Spleen (tissue), 11 donors: ENCODE data around the gene ZNF785. TPM values are rescaled to one million over a fixed set of nuclear protein-coding genes. Genes with fewer than 3 reads are reported as not detected.

ENCODE experiments used
- DNase-seq: peaks from one replicate; pipeline ENCODE4 v3.0.0-alpha.2; 2020
- H3K27ac ChIP-seq, 8 donors: fragments of 200-600 bp; sonication (generic) in 7 of 8; 1 replicate in 4 of 8; 2 replicates in 4 of 8; pipeline versions ENCODE4 v1.5.0 to v1.8.0; 2016 to 2021; ENCODE audit warnings: inconsistent platforms in 4 of 8, mild to moderate bottlenecking in 4 of 8, moderate library complexity in 1 of 8
- H3K27me3 ChIP-seq, 7 donors: fragments of 200-600 bp; sonication (generic) in 6 of 7; replicated peaks in 1 of 7; 1 replicate in 4 of 7; 2 replicates in 3 of 7; pipeline versions ENCODE4 v1.5.0 to v1.8.0; 2016 to 2021; ENCODE audit warnings: inconsistent platforms in 3 of 7, mild to moderate bottlenecking in 1 of 7
- H3K36me3 ChIP-seq, 6 donors: fragments of 200-600 bp; sonication (generic) in 5 of 6; 1 replicate in 4 of 6; 2 replicates in 2 of 6; pipeline versions ENCODE4 v1.5.0 to v1.8.0; 2016 to 2021; ENCODE audit warnings: inconsistent platforms in 2 of 6
- H3K4me1 ChIP-seq, 6 donors: fragments of 200-600 bp; sonication (generic) in 5 of 6; 1 replicate in 3 of 6; 2 replicates in 3 of 6; pipeline versions ENCODE4 v1.5.0 to v1.8.0; 2016 to 2021; ENCODE audit warnings: inconsistent platforms in 3 of 6
- H3K4me3 ChIP-seq, 8 donors: fragments of 200-600 bp; sonication (generic) in 7 of 8; 1 replicate in 4 of 8; 2 replicates in 4 of 8; pipeline versions ENCODE4 v1.5.0 to v1.8.0; 2016 to 2021; ENCODE audit warnings: inconsistent platforms in 4 of 8, mild to moderate bottlenecking in 4 of 8, moderate library complexity in 2 of 8
- H3K9me3 ChIP-seq, 8 donors: fragments of 200-600 bp; sonication (generic) in 7 of 8; 1 replicate in 4 of 8; 2 replicates in 4 of 8; pipeline versions ENCODE4 v1.5.0 to v1.8.0; 2016 to 2021; ENCODE audit warnings: inconsistent platforms in 4 of 8
- POLR2A ChIP-seq, 3 donors: fragments of 450-650 bp; IDR thresholded peaks; one replicate each; pipeline ENCODE4 v1.5.1; 2017; ENCODE audit warnings: antibody characterized with exemption in 3 of 3, mild to moderate bottlenecking in 1 of 3
- POLR2AphosphoS5 ChIP-seq, 3 donors: sonication (generic); formaldehyde crosslinking; IDR thresholded peaks; one replicate each; pipeline ENCODE4 v1.5.1; 2017; ENCODE audit warnings: antibody characterized with exemption in 3 of 3
- WGBS, 5 donors: extraction: QIAGEN DNeasy Blood & Tissue Kit in 3 of 5; methylation state at CpG; one replicate each; pipeline versions ENCODE4 v1.1.5 to v1.1.7; 2013 to 2018; 5-methylcytosine and 5-hydroxymethylcytosine counted together
- intact Hi-C: fragments of 100-400 bp; cut with DNase I; formaldehyde crosslinking; loops from one replicate; pipeline ENCODE4 v1.15.0; 2023; ENCODE audit warnings: low total_unique reads
- polyA plus RNA-seq, 3 donors: library from polyadenylated mRNA; stranded (reverse); fragments of 200-250 nt; gene quantifications; one replicate each; pipeline ENCODE4 v1.2.1, GENCODE V29; 2013
- total RNA-seq, 7 donors: library from RNA; depleted of rRNA in 3 of 7; stranded (reverse); fragments of >200 nt in 3 of 7; fragmentation: NEBNext Ultra II Directional in 4 of 7; extraction: Animal tissue kit (Norgen Biotek cat#: 25700) in 4 of 7; gene quantifications; one replicate each; pipeline versions ENCODE4 v1.1.0 to v1.2.1, GENCODE V29; 2016 to 2021
- TF ChIP-seq, protein P1 (sequence below), 11 experiments: fragments of 200-600 bp in 7 of 11; fragments of 450-650 bp in 4 of 11; sonication (generic) in 4 of 11; IDR thresholded peaks in 8 of 11; conservative IDR thresholded peaks in 3 of 11; 1 replicate in 7 of 11; 2 replicates in 4 of 11; pipeline versions ENCODE4 v1.4.0 to v1.8.0; 2016 to 2021; ENCODE audit warnings: antibody characterized with exemption in 11 of 11, inconsistent platforms in 4 of 11, mild to moderate bottlenecking in 1 of 11
- donor health status: healthy with polysubstance abuse.
- donor health status: DM: no; HTN: no; CAD: no; lungs with moderate emphysema.
- donor health status: DM: no; HTN: no; CAD: no.
- donor health status: Bipolar disorder and iron deficiency.
- donor health status: healthy.
- donor health status: DM: no; HTN: no; CAD: no.
- donor health status: DM: yes; HTN: yes; CAD: no.

The ZNF785 gene
- total and polyA plus RNA-seq, 10 donors: 3.1 to 22.1 (median 17.3) TPM

GRCh38 chr16:30555315-30556124 is 30.0 kb downstream of the ZNF785 start:
- Histone ChIP-seq H3K36me3 (peaks cover 0 to 44% (median 23%) of the 10 kb centered on the region in 6 donors), H3K27me3 (no peaks in the 10 kb centered on the region), H3K4me1 (peaks cover 18 to 94% (median 59%) of the 10 kb centered on the region in 6 donors), H3K9me3 (no peaks in the 10 kb centered on the region), H3K27ac (no peak overlapping the region), H3K4me3 (no peak overlapping the region)
- intact Hi-C loops: no loop called here
- WGBS, 5 donors: 94 to 98% (median 97%) methylated on average over 50 to 69 of the region's 69 CpGs
- TF ChIP-seq, protein P1, sequence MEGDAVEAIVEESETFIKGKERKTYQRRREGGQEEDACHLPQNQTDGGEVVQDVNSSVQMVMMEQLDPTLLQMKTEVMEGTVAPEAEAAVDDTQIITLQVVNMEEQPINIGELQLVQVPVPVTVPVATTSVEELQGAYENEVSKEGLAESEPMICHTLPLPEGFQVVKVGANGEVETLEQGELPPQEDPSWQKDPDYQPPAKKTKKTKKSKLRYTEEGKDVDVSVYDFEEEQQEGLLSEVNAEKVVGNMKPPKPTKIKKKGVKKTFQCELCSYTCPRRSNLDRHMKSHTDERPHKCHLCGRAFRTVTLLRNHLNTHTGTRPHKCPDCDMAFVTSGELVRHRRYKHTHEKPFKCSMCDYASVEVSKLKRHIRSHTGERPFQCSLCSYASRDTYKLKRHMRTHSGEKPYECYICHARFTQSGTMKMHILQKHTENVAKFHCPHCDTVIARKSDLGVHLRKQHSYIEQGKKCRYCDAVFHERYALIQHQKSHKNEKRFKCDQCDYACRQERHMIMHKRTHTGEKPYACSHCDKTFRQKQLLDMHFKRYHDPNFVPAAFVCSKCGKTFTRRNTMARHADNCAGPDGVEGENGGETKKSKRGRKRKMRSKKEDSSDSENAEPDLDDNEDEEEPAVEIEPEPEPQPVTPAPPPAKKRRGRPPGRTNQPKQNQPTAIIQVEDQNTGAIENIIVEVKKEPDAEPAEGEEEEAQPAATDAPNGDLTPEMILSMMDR (IDR thresholded peaks at IDR 0.05 in 8 of 11, conservative IDR thresholded peaks at IDR 0.05 in 3 of 11): no peak
- TF ChIP-seq POLR2AphosphoS5 (IDR thresholded peaks at IDR 0.05): peak in 2 of 3 donors; percentile 13 to 34
- peak; percentile 80 for DNase-seq

DNA sequence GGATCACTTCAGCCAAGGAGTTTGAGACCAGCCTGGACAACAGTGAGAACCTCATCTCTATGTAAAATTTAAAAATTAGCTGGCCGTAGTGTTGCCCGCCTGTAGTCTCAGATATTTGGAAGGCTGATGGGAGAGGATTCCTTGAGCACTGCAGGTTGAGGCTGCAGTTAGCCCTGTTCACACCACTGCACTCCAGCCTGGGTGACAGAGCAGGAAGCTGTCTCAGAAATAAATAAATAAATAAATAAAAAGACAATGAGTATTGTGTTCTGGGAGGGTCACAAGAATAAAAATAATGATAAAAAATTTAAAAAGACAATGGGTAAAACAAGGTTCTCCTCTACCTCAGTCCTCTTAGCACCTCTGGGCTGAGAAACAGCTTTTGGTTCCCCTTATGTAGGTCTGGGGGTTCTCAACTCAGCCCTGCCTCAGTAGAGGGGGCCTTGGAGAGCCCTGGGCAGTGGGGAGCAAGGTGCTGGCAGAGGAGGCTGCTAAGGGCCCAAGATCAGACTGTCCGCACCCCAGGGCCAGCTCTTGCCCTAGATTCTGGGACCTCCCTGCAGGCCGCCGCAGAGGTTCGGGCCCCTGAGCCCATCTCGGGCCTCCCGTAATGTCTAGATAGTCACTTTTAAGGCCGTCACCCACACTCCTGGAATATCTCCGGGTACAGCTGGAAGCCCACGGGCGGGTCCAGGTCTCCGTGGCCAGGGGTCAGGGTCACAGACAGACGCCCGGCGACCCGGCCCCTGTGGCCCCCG is 30.8 kb downstream of the ZNF785 start:
- Histone ChIP-seq H3K4me3 (no peak overlapping the region), H3K4me1 (peaks cover 18 to 87% (median 58%) of the 10 kb centered on the region in 6 donors), H3K27me3 (no peaks in the 10 kb centered on the region), H3K27ac (no peak overlapping the region), H3K36me3 (peaks cover 0 to 44% (median 23%) of the 10 kb centered on the region in 6 donors), H3K9me3 (no peaks in the 10 kb centered on the region)
- 90 to 95% (median 94%) methylated on average over 7 to 18 of the region's 18 CpGs for WGBS, 5 donors
- TF ChIP-seq POLR2A (IDR thresholded peaks at IDR 0.05) (no peak), POLR2AphosphoS5 (IDR thresholded peaks at IDR 0.05) (no peak)
- TF ChIP-seq, protein P1 (IDR thresholded peaks at IDR 0.05 in 8 of 11, conservative IDR thresholded peaks at IDR 0.05 in 3 of 11): no peak
- intact Hi-C loops: no loop called here
- no peak for DNase-seq

DNA sequence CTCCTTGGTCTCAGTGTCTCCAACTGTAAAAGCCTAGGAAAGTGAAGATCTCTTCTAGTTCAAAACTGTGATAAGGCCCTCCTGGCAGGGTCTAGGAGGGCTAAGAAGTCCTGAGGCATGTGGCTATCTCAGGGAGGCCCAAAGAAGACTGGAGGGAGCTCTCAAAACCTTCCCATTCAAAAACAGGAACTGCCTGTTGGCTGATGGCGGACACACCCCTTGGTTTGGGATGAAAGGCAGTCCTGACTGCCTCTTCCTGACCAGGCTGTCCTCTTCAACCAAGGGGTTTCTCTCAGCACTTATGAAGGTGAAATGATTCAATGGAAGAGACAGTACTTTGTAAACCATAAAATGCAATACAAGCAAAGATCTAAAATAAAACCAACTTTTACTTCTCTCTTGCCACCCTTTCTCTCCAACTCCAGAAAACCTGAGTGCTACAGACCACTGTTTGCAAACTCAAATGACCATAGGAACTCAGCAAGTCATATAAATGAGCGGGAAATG is 32.1 kb downstream of the ZNF785 start:
- no peak overlapping the region for H3K4me3 ChIP-seq
- peaks cover 0 to 44% (median 23%) of the 10 kb centered on the region in 6 donors for H3K36me3 ChIP-seq
- peaks cover 18 to 74% (median 51%) of the 10 kb centered on the region in 6 donors for H3K4me1 ChIP-seq
- TF ChIP-seq POLR2AphosphoS5 (IDR thresholded peaks at IDR 0.05) (no peak), POLR2A (IDR thresholded peaks at IDR 0.05) (no peak)
- TF ChIP-seq, protein P1 (IDR thresholded peaks at IDR 0.05 in 8 of 11, conservative IDR thresholded peaks at IDR 0.05 in 3 of 11): no peak
- WGBS, 5 donors: 63 to 86% (median 75%) methylated on average over 2 of the region's 2 CpGs
- no peak for DNase-seq
- no peaks in the 10 kb centered on the region for H3K9me3 ChIP-seq
- no peaks in the 10 kb centered on the region for H3K27me3 ChIP-seq
- peak overlapping the region in 5 of 8 donors; percentile 8 to 65 (median 43) for H3K27ac ChIP-seq
- intact Hi-C loops: no loop called here
